ENCODE data around the gene ZFYVE9. TPM values are rescaled to one million over a fixed set of nuclear protein-coding genes. Genes with fewer than 3 reads are reported as not detected.

Gene ZFYVE9
- total and polyA plus RNA-seq, 2 donors (not counting 1 experiment from before 2014, with no cell fraction given) = 13.5 to 44.6 TPM

DNA sequence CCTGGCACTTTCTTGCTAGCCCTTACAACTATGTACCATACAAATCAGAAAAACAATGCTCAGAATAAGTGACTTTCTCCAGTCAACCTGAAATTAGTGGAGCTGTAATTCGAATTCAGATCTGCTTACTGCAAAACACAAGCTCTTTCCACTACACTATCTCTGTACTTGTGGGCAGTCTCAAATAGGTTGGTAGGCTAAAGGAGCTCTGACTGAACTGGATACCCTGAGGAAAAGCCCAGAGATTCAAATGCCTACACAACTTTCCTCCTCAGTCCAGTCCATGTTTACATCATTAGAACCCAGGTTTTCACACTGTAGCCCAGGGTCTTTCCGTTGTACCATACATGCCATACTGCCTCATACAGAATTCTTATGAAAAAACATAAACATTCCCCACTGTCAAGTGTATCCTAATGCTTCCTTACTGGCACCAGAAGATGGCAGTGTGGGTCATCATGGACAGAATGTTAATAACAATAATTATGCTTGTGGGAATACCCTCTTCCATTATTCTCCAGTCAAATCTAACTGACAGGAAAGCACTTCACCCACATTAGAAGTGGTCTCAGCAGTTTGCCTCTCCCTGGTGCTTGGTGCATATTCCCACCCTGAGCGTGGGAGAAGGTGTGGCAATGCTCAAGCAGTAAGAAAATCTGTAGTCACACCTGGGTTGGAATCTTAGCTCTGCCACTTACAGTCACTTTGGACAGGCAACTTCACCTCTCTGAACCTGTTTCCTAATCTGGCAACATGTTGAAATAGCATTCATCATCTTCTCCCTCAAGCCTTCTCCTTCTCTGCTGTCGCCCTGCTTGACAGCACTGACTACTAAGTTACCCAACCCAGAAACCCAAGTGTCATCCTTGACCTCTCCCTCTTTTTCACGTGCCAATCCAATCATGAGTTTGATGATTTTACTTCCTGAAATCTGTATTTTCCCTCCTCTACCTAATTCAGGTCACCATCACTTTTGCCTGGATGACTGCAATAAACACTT lies 14.4 kb upstream of the ZFYVE9 start:
- no peaks in the 10 kb centered on the region for H3K79me2 ChIP-seq (ENCODE audit: control insufficient read depth, insufficient read depth, low read length)
- no peaks in the 10 kb centered on the region for H3K36me3 ChIP-seq (ENCODE audit: control insufficient read depth, insufficient read depth, low read length)
- no peaks in the 10 kb centered on the region for H3K27me3 ChIP-seq (ENCODE audit: control insufficient read depth, insufficient read depth, low read length)
- no peak overlapping the region for H3K9ac ChIP-seq (ENCODE audit: insufficient read depth, low read length)
- no peaks in the 10 kb centered on the region for H4K20me1 ChIP-seq (ENCODE audit: control insufficient read depth, extremely low read depth, insufficient read depth, low read length)
- H3K4me3 ChIP-seq (replicated peaks in 1 of 4; ENCODE audit: control extremely low read depth in 1 of 4, insufficient read depth in 1 of 4, low read depth in 3 of 4, low read length in 4 of 4) = no peak overlapping the region
- no peaks in the 10 kb centered on the region for H3K4me1 ChIP-seq (ENCODE audit: control insufficient read depth, extremely low read depth, insufficient read depth, low read length)
- TF ChIP-seq, protein P1, sequence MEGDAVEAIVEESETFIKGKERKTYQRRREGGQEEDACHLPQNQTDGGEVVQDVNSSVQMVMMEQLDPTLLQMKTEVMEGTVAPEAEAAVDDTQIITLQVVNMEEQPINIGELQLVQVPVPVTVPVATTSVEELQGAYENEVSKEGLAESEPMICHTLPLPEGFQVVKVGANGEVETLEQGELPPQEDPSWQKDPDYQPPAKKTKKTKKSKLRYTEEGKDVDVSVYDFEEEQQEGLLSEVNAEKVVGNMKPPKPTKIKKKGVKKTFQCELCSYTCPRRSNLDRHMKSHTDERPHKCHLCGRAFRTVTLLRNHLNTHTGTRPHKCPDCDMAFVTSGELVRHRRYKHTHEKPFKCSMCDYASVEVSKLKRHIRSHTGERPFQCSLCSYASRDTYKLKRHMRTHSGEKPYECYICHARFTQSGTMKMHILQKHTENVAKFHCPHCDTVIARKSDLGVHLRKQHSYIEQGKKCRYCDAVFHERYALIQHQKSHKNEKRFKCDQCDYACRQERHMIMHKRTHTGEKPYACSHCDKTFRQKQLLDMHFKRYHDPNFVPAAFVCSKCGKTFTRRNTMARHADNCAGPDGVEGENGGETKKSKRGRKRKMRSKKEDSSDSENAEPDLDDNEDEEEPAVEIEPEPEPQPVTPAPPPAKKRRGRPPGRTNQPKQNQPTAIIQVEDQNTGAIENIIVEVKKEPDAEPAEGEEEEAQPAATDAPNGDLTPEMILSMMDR (conservative IDR thresholded peaks at IDR 0.05 in 1 of 2, IDR thresholded peaks at IDR 0.05 in 1 of 2; ENCODE audit: low read depth in 1 of 2, low read length in 2 of 2) = peak; percentile 64 to 87
- no peak for TF ChIP-seq EZH2 (IDR thresholded peaks at IDR 0.05; ENCODE audit: low read length, missing control alignments)
- DNase-seq (ENCODE audit: low read depth in 2 of 2) = peak; percentile 55 to 83
- H3K9me3 ChIP-seq (ENCODE audit: control insufficient read depth, insufficient read depth, low read depth, low read length) = no peaks in the 10 kb centered on the region
- H3K27ac ChIP-seq (ENCODE audit: insufficient read depth, low read length) = no peak overlapping the region
- no peak overlapping the region for H3K4me2 ChIP-seq (ENCODE audit: extremely low read depth, insufficient read depth, low read length)
- H2AFZ ChIP-seq (ENCODE audit: low read length) = no peak overlapping the region

DNA sequence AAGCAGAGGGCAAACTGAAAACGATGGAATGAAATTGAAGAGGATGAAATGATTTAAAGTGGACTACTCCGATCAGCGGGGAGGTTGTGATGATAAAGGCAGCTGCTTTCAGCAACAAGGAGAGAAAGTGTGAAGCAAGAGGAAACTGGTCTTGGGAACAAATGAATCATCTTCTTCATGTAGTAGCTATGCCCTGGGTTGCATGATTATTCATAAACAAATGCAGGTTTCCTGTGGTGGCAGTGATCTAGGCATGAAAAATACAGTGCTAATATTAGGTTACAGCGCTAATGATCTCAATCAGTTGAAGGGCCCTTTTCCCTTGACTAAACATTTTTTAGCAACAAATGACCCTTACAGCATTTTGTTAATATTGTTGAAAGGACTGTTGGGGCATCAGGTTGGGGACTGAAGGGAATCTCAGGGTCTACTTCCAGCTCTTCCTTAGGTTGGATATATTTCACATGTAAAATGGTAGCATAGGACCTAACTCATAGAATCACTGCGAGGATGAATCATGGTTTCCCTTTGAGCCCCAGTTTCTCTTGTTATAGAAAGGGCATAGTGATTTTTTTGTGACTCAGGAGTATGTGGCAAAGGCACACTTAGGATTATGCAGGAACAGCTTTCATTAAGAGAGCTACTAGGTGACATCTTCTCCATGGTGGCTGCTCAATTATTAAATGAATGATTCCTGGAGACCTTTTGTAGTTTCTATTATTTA lies 1.9 kb upstream of the ZFYVE9 start:
- peak; percentile 85 to 88 for DNase-seq (ENCODE audit: low read depth in 2 of 2)
- no peaks in the 10 kb centered on the region for H3K36me3 ChIP-seq (ENCODE audit: control insufficient read depth, insufficient read depth, low read length)
- TF ChIP-seq, protein P1 (conservative IDR thresholded peaks at IDR 0.05 in 1 of 2, IDR thresholded peaks at IDR 0.05 in 1 of 2; ENCODE audit: low read depth in 1 of 2, low read length in 2 of 2) = no peak
- TF ChIP-seq EZH2 (IDR thresholded peaks at IDR 0.05; ENCODE audit: low read length, missing control alignments) = no peak
- peaks cover 9% of the 10 kb centered on the region for H3K4me1 ChIP-seq (ENCODE audit: control insufficient read depth, extremely low read depth, insufficient read depth, low read length)
- no peaks in the 10 kb centered on the region for H4K20me1 ChIP-seq (ENCODE audit: control insufficient read depth, extremely low read depth, insufficient read depth, low read length)
- no peak overlapping the region for H2AFZ ChIP-seq (ENCODE audit: low read length)
- no peak overlapping the region for H3K4me3 ChIP-seq (replicated peaks in 1 of 4; ENCODE audit: control extremely low read depth in 1 of 4, insufficient read depth in 1 of 4, low read depth in 3 of 4, low read length in 4 of 4)
- no peak overlapping the region for H3K9ac ChIP-seq (ENCODE audit: insufficient read depth, low read length)
- H3K27me3 ChIP-seq (ENCODE audit: control insufficient read depth, insufficient read depth, low read length) = no peaks in the 10 kb centered on the region
- peak overlapping the region; percentile 25 for H3K27ac ChIP-seq (ENCODE audit: insufficient read depth, low read length)
- no peaks in the 10 kb centered on the region for H3K9me3 ChIP-seq (ENCODE audit: control insufficient read depth, insufficient read depth, low read depth, low read length)
- no peak overlapping the region for H3K4me2 ChIP-seq (ENCODE audit: extremely low read depth, insufficient read depth, low read length)
- H3K79me2 ChIP-seq (ENCODE audit: control insufficient read depth, insufficient read depth, low read length) = peaks cover 13% of the 10 kb centered on the region
